GM12891 (cell line): Measurements from ENCODE around the gene STARD5. TPM values are rescaled to one million over a fixed set of nuclear protein-coding genes. Genes with fewer than 3 reads are reported as not detected.

Source experiments
- DNase-seq: peaks from one replicate; pipeline ENCODE4 v3.0.0; 2011; ENCODE audit warnings: low spot score; ENCODE audit not compliant: insufficient read length
- FAIRE-seq: peaks from 2 replicates; lab custom pipeline; 2011; peaks lifted over from hg19 to GRCh38; lab: Jason Lieb, UNC
- PAX5 ChIP-seq: IDR thresholded peaks from 2 replicates; pipeline ENCODE4 v1.6.1; 2011; ENCODE audit warnings: low read length, moderate library complexity, mild to moderate bottlenecking; ENCODE audit not compliant: insufficient read depth, severe bottlenecking
- POLR2A ChIP-seq: IDR thresholded peaks from 2 replicates; pipeline ENCODE4 v1.6.1; 2011; ENCODE audit warnings: low read depth, low read length, control low read depth
- POLR2AphosphoS5 ChIP-seq: IDR thresholded peaks from 2 replicates; pipeline ENCODE4 v1.6.1; 2011; ENCODE audit warnings: low read depth, low read length, control low read depth
- POU2F2 ChIP-seq: IDR thresholded peaks from 2 replicates; pipeline ENCODE4 v1.6.1; 2011; ENCODE audit warnings: low read depth, mild to moderate bottlenecking, control low read depth, low read length, moderate library complexity
- SPI1 ChIP-seq: IDR thresholded peaks from 2 replicates; pipeline ENCODE4 v1.6.1; 2011; ENCODE audit warnings: low read depth, low read length, control low read depth
- TAF1 ChIP-seq: IDR thresholded peaks from 2 replicates; pipeline ENCODE4 v1.6.1; 2011; ENCODE audit warnings: low read depth, low read length, control low read depth
- polyA plus RNA-seq: library from polyadenylated mRNA; unstranded; fragments of >200 nt; gene quantifications from one replicate; pipeline ENCODE4 v1.2.1, GENCODE V29; 2012; ENCODE audit warnings: low read depth, missing spikeins, inconsistent platforms; ENCODE audit not compliant: missing spikeins

Gene STARD5, protein sequence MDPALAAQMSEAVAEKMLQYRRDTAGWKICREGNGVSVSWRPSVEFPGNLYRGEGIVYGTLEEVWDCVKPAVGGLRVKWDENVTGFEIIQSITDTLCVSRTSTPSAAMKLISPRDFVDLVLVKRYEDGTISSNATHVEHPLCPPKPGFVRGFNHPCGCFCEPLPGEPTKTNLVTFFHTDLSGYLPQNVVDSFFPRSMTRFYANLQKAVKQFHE
- polyA plus RNA-seq: 1.8 TPM

DNA sequence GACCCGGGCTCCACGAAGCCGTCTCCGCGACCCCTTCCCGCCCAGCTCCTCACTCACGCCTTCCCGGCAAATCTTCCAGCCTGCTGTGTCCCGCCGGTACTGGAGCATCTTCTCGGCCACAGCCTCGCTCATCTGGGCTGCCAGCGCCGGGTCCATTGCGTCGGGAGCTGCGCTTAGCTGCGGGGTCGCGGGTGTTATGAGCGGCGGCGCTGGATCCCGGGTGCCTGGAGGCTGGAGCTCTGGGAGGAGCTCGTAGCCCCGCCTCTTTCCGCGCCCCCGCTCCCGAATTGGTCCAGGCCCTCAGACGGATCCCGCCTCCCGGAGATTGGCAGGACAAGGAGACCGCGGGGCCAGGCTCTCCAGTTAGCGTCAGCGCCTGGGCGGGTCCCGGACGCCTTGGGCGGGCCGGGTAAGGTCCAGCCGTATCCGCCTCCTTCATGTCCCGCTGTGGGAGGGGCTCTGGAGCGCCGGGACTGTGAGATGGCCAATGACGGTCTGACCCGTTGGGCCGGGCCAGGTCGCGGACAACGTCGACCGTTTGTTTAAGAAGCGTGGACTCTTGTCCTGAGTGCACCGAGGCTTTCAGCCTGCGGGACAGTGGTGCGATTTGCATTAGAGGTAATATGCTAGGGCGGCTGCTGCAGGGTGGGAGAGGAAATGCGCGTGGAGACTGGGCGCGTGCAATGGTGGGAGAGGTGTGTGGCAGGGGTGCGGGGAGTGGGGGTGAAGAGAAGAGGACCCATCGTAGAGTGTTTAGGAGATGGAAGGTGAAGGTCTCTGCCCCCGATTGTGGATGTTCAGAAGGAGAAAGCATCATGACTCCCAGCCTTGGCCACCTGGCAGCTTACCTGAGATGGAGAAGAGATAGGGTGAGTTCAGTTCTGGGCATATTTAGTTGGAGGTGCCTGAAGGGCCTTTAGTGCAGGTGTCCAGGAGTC is at the start of gene STARD5:
TSS of gene STARD5 (minus strand) at position 198 of the 938 bp plus-strand sequence. CDS start at position 156, 42 bp downstream.
- DNase-seq: peak; percentile 96
- TF ChIP-seq POU2F2: no peak
- TF ChIP-seq POLR2AphosphoS5: peak; percentile 69; the same call in 1 of the 2 replicates
- TF ChIP-seq PAX5: no peak
- TF ChIP-seq TAF1: peak; percentile 71
- no peak for TF ChIP-seq SPI1
- peak; percentile 61; the same call in 1 of the 2 replicates for TF ChIP-seq POLR2A
- FAIRE-seq: peak; percentile 82

DNA sequence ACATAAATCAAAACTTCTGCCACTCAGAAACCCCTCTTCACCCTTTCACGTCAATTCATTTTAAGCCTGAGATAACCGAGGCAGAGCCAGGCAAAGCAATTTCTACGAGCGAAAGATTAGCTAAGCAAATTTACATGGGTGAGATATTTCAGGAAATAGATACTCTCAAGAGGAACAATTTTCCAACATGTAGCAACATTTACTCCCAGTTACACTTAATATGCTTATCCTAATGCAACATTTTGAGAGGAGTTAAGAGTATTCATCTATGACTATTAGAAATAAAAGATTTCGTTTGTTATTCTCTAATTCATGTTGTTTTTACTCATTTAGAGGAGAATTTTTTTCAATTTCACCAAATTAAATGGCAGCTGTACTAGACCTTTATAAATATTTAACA is 49.2 kb upstream of the STARD5 start:
- no peak for TF ChIP-seq POLR2AphosphoS5
- TF ChIP-seq POU2F2: no peak
- no peak for TF ChIP-seq PAX5
- no peak for TF ChIP-seq TAF1
- no peak for TF ChIP-seq POLR2A
- TF ChIP-seq SPI1: no peak
- FAIRE-seq (no peak), DNase-seq (no peak)

DNA sequence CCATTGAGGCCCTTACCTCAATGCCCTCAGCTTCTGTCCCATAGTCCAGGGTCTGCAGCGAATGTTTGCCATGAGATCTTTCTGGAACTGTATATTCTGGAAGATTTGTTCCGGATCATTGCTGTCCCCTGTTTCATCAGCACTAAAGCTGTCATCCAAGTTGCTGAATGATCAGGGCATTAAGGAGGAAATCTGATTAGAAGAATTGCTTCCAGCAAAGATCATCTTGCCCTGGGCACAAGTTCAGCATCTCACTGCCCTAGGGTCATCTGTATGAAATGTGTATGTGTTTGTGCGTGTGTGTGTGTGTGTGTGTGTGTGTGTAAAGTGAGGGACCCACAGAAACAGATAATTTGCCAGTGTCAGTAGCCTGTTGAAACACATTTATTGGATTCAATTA is 48.6 kb upstream of the STARD5 start:
- no peak for TF ChIP-seq POLR2A
- no peak for TF ChIP-seq POLR2AphosphoS5
- FAIRE-seq: no peak
- DNase-seq: no peak

DNA sequence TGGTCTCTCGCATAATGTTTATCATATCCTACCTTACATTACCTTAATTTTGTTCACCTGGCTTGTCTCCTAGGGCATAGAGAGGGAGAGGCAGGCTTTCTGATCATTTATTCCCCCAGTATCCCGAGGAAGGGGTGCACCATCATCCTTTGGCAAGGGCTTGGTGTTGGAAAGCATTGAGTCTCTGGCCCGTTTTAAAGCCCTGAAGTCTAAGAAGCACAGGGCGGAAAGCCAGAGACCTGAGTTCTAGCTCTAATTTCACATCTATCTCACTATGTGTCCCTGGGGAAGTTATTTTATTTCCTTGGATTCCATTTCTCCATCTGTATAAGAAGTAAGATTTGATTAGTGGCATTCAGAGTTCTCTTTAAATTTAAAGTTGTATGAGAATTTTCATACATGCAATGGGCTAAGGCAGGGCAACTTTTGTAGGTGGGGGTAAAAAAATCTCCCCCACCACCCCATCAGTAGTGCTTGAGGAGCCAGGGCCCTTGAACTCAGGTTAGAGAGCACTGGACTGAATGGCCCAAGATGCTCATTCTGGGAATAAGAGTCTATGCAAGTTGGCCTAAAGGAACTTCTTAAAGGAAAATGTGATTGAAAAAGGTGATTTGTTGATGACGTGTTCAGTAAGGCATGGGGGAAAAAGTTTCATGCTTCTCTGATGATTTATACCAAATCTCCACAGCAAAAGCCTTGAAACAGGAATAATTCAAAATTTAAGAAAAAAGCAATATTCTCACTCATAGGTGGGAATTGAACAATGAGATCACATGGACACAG is 40.0 kb upstream of the STARD5 start:
- no peak for FAIRE-seq
- no peak for TF ChIP-seq SPI1
- no peak for TF ChIP-seq TAF1
- TF ChIP-seq POLR2AphosphoS5: no peak
- TF ChIP-seq POLR2A: no peak
- DNase-seq: no peak

DNA sequence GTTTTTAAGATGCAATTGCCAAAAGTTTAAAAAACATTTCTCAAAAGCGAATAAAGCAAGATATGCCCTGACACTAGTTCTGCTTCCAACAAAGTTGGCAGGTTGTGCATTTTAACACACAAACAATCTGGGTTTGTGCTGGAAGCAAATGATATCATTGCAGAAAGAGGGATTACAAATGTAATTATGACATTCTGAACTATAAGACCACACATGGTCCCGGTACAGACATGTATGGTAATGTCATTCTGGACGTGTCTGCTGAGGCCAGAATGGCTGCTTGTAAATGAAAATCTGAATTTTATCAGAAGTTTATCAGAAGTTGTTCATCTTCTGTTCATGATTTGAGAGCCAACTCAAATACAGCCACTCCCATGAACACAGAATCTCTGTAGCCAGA is 39.3 kb upstream of the STARD5 start:
- FAIRE-seq (no peak), DNase-seq (no peak)
- TF ChIP-seq POU2F2 (no peak), SPI1 (no peak), POLR2A (no peak), PAX5 (no peak), POLR2AphosphoS5 (no peak), TAF1 (no peak)

DNA sequence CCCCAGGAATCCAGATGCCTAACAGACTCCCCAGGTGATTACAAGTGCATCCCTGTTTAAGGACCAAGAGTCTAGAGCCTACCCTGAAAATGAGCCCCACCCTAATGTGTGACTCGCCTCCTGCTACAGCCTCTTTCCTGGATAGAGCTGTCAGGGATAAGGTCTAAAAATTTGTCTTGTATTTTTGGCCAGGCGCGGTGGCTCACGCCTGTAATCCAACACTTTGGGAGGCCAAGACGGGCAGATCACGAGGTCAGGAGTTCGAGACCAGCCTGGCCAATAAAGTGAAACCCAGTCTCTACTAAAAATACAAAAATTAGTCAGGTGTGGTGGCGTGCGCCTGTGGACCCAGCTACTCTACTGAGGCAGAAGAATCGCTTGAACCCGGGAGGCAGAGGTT is 38.8 kb upstream of the STARD5 start:
- DNase-seq (no peak), FAIRE-seq (no peak)
- no peak for TF ChIP-seq PAX5
- no peak for TF ChIP-seq TAF1
- no peak for TF ChIP-seq POU2F2
- TF ChIP-seq SPI1: no peak
- TF ChIP-seq POLR2A: no peak
- TF ChIP-seq POLR2AphosphoS5: no peak

DNA sequence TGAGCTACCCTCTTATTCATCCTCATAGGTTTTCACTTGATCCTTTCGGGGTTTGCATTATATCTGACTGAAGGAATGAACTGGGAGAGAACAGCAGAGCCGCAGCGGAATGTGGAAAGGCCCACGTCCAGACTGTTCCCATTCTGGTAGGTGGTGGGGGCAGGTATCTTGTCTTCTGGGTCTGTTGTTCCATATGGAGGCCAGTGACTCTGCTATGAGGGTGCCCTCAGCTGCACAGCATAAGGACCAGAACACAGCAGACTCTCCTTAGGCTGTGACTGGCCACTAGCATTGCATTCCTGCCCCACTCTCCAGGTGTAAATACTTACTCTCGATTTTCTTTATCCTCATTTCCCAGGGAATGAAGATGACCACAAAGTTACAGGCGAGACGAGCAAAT is 38.0 kb upstream of the STARD5 start:
- TF ChIP-seq POU2F2: no peak
- TF ChIP-seq POLR2A: no peak
- no peak for TF ChIP-seq PAX5
- TF ChIP-seq SPI1: no peak
- no peak for TF ChIP-seq POLR2AphosphoS5
- TF ChIP-seq TAF1: no peak
- DNase-seq (no peak), FAIRE-seq (no peak)

DNA sequence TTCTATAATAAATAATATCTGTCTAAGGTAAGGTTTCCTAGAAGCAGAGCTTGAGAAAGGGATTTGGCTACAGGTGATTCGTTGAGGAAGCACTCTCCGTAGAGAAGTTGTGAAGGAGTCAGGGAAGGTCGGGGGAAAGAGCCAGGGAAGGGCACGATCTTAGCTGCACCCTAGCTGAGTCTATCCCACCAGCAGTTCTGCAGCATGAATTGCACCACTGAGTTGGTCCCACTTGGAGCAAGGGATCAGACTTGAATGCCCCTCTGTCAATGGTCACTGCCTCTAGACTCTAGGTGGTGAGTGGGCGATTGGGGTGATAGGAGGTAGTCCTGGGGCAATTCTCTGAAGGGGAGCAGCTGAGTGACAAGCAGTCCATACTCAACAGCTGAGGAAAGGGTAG is 36.5 kb upstream of the STARD5 start:
- FAIRE-seq (no peak), DNase-seq (no peak)
- no peak for TF ChIP-seq SPI1
- no peak for TF ChIP-seq POLR2A
- no peak for TF ChIP-seq POLR2AphosphoS5
- no peak for TF ChIP-seq TAF1
- TF ChIP-seq POU2F2: no peak
- no peak for TF ChIP-seq PAX5

DNA sequence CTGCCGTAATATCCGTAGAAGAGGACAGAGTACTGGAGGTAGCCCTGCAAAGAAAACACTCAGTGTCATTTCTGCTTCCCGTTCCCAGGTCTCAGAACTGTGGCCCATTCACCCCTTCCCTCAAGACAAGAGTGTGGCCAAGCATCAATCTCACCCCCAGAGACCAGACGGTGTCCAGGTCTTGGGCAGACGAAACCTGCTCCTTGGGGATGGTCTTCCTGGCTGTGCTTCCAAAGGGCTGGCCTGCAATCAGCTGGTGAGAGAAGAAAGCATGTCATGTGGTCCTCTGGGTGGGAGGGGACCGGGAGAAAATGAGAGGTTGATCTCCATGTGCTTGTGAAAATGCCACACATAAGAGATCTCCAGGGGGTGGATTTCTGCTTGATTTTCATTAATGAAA is 34.3 kb upstream of the STARD5 start:
- TF ChIP-seq POU2F2 (no peak), TAF1 (no peak), PAX5 (no peak), SPI1 (no peak), POLR2AphosphoS5 (no peak), POLR2A (no peak)
- DNase-seq: no peak
- FAIRE-seq: no peak

DNA sequence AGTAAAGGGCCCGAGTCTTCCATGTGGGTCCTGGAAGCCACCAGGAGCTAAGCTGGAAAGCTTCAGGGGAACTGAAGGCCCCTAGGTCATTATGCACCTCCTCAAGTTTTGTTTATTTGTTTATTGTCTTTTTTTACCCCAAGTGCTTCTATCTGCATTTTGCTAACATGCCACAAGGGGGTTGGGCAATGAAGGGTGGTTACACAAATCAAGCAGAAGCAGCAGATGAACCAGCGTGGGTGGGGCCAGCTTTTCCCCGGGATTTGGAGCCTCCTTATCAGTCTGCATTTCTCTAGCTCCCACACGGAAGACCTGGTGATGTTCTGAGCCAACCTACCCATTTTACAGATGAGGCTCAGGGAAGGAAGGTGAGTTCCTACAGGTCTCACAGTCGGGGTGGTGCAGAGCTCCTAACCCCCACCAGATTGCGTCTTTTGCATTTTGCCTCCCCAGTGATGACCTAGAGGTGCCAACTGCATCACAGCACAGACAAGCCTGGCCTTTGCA is 33.3 kb upstream of the STARD5 start:
- DNase-seq (no peak), FAIRE-seq (no peak)
- TF ChIP-seq SPI1 (no peak), POLR2A (no peak)
